ENCODE results near the gene PHKA2.

- no peak for TF ChIP-seq CTCF (IDR thresholded peaks at IDR 0.05)
- TF ChIP-seq POLR2A (IDR thresholded peaks at IDR 0.05), result no peak
Observed at GRCh38 chrX:18949291-18949943, 34.5 kb downstream of the PHKA2 start.

Data from testis (tissue), 2 donors.